HG03460 (cell line): ENCODE data around the gene MRM1.

Experiments used
- ATAC-seq: cut with Tn5 transposase; IDR thresholded peaks from one replicate; pipeline ENCODE4 v1.9.1; 2021; ENCODE audit not compliant: unreplicated experiment

MRM1 gene

GRCh38 chr17:36629970-36630502, 28.7 kb downstream of the MRM1 start:
- ATAC-seq: no peak

- ATAC-seq: no peak
Observed at GRCh38 chr17:36631022-36631421, 29.6 kb downstream of the MRM1 start.

GRCh38 chr17:36632916-36633771, 31.8 kb downstream of the MRM1 start:
- no peak for ATAC-seq

- ATAC-seq: no peak
Observed at GRCh38 chr17:36640346-36640745, 39.0 kb downstream of the MRM1 start.

- no peak for ATAC-seq
Observed at GRCh38 chr17:36640836-36641235, 39.5 kb downstream of the MRM1 start.

GRCh38 chr17:36641331-36641876, 40.0 kb downstream of the MRM1 start:
- ATAC-seq: no peak

GRCh38 chr17:36641877-36642845, 40.8 kb downstream of the MRM1 start:
- ATAC-seq: no peak

GRCh38 chr17:36643086-36643685, 41.8 kb downstream of the MRM1 start:
- ATAC-seq: no peak

- ATAC-seq: no peak
Observed at GRCh38 chr17:36645422-36645821, 44.0 kb downstream of the MRM1 start.

- ATAC-seq: no peak
Observed at GRCh38 chr17:36647636-36648035, 46.3 kb downstream of the MRM1 start.

- no peak for ATAC-seq
Observed at GRCh38 chr17:36650096-36650775, 48.9 kb downstream of the MRM1 start.

GRCh38 chr17:36653374-36653773, 52.0 kb downstream of the MRM1 start:
- no peak for ATAC-seq

GRCh38 chr17:36653856-36654255, 52.5 kb downstream of the MRM1 start:
- no peak for ATAC-seq

- ATAC-seq: no peak
Observed at GRCh38 chr17:36655726-36656125, 54.3 kb downstream of the MRM1 start.

GRCh38 chr17:36657390-36657762, 56.0 kb downstream of the MRM1 start:
- no peak for ATAC-seq

- no peak for ATAC-seq
Observed at GRCh38 chr17:36657763-36658490, 56.5 kb downstream of the MRM1 start.
